GM21825 (cell line): ENCODE measurements around the gene CKLF.

Source experiments
- ATAC-seq: cut with Tn5 transposase; IDR thresholded peaks from one replicate; pipeline ENCODE4 v1.9.1; 2021; ENCODE audit warnings: mild to moderate bottlenecking, moderate library complexity; ENCODE audit not compliant: unreplicated experiment

CKLF gene

DNA sequence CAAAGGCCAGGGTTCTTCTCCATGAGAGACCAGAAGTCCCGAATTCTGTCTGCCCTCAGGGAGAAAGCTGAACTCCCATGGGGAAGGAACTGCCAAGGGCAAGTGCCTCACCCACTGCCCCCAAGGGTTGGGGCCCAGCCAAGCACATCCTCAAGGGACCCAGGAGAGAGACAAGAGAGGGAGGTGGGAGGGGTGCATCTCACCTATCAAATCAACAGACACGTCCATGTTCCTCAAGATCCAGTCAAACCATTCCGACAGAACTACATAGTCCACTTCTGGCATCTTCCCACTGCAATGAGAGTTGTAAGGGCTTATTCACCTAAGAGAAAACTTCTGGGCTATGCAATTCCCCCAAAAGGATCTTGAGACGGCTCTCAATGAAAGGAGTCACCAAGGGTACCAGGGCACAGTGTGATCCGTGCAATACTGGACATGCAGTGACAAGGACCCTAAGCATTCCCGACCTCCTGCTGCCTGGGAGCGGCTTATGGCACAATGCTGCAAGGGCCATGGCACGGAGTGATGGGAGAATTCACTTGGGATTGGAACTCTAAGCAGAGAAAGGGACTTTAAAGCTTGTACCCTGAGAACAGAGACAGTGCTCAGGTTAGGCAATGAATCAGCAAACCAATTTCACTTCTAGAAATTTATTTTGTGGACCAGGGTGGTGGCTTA, 34.7 kb upstream of the CKLF start:
- ATAC-seq = no peak

GRCh38 chr16:66519482-66520373, 32.6 kb upstream of the CKLF start:
- no peak for ATAC-seq

- no peak for ATAC-seq
Measured at GRCh38 chr16:66520406-66521170, 31.8 kb upstream of the CKLF start.

DNA sequence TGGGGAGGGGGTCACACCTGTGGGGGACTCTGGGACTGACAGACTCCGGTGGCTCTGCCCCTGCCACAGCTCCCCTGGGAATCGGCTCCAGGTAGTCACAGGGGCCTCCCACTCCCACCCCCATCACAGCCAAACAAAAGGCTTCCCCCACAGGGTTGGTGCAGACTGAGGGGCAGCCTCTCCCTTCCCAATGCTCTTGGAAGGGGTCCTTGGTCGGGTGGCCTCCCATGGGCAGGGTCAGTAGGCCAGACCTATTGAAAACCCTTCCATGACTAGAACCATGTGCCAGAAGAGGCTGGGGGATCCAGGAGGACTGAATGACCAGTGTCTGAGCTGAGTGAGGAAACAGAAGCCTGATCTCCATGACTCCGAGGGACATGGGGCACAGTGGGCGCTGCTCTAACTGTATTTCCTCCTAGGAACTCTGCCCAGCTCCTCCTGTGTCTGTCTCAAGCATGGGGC, 31.1 kb upstream of the CKLF start:
- ATAC-seq = no peak

DNA sequence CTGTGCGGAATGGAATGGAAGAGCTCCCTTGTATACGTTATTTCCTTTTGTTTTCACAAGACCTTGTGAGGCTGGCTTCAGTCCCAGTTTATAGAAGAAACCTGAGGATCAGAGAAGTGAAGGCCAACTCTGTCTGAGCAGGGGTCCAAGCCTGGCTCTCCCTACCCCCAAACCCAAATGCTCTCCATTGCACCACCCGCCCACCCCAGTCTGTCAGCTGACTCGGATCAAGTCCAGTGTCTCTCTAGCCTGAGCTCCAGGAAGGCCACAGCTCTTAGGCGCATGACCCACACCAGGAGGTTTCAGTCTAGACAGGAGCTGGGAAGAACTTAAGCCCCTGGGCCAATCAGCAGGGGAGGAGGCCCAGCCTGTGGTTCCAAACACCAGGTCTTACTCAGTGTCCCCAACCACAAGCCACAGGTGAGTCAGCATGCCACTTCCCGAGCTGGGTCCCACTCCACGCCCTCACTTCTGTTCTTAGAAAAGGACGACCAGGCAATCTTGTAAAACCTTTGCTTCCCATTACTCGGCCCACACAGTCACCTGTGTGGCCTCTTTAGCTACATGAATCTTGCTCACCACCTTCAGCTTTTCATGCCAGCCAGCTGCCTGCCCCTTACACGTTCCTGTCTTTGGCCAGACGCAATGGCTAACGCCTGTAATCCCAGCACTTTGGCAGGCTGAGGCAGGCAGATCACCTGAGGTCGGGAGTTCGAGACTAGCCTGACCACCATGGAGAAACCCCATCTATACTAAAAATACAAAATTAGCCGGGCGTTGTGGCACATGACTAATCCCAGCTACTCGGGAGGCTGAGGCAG, 30.2 kb upstream of the CKLF start:
- ATAC-seq = peak; percentile 64

GRCh38 chr16:66522816-66523590, 29.4 kb upstream of the CKLF start:
- ATAC-seq = no peak

DNA sequence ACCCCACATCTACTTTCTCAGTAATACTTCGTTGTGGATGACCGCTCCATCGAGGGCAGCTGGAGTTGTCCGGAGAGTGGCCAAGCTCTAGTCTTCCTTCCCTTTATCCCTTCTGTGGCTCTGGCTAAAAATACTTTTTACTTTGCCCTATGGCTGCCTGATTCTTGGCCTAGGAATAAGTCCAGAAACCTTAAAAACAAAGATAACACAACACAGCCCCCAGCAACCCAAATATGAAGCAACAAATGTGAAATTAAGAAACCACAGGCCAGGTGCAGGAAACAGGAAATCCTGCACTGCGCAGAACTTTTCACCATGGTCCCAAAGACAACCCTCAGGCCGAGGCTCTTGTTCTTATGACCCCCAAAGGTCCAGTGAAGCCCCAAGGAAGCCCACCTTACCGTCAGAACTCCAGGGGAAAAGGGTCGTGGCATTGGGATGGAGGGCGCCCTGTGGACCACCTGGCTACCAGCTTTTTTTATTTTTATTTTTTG, 28.5 kb upstream of the CKLF start:
- no peak for ATAC-seq

DNA sequence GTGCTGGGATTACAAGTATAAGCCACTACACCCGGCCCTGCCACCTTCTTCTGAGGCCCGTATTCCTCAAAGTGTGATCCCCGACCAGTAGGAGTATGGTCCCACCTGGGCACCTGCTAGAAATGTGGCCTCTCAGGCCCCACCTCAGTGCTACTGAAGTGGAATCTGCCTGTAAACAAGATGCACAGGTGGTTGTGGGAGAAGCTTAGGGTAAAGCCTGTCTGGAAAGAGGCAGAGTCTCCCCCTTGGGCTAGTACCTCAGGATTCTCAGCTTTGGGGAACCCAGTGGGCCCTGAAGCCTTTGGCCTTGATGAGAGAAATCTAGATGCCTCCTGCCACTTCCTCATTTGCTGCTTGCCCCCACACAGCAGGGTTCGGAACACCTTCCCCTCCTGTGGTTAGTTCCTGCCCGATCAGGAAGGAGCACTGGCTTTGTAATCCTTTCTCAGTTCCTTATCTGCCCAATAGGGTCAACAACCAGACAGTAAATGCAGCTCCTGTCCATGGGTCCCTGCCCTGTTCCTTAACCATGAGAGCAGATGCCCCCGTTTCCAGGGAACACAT, 27.7 kb upstream of the CKLF start:
- peak; percentile 61 for ATAC-seq

DNA sequence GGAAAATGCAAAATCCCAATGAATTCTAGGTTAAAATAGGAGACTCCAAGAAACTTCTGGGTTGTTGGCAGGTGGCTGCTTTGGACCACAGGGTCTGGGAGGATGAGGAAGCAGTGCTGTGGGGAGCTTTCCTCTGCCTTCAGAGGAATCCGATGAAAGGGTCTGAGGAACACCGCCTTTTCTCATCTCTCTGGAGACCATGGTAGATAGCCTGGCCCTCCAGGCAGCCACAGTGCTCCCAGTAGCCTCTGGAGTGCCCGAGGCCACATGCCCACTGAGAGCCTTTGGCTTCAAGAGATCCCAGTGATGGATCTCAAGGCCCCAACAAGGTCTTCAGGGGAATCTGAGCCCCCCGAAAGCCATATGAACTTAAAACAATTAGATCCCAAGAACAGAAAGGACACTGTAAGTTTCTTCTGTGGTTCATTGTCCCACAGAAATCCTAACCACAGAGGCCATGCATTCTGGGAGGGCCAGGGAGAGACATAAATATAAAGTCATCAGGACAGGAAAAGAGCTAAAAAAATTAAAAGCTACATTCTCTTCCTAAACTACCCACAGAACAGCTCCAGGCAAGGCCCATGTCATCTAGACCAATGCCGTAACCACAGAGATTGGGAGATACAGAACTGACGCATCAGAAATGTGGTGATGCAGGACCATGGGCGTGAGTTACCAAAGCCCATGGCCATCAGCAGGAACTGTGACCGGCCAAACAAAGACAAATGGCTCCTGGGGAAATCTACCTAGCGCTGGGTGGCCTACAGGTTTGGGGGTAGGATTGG, 26.8 kb upstream of the CKLF start:
- no peak for ATAC-seq

- no peak for ATAC-seq
Measured at GRCh38 chr16:66528294-66528693, 24.1 kb upstream of the CKLF start.

- ATAC-seq = no peak
Measured at GRCh38 chr16:66529475-66529874, 22.9 kb upstream of the CKLF start.

- no peak for ATAC-seq
Measured at GRCh38 chr16:66534376-66534799, 18.0 kb upstream of the CKLF start.

- no peak for ATAC-seq
Measured at GRCh38 chr16:66536525-66536924, 15.9 kb upstream of the CKLF start.

- ATAC-seq = no peak
Measured at GRCh38 chr16:66537236-66537635, 15.1 kb upstream of the CKLF start.

- ATAC-seq = no peak
Measured at GRCh38 chr16:66538910-66539309, 13.5 kb upstream of the CKLF start.

GRCh38 chr16:66539623-66540469, 12.5 kb upstream of the CKLF start:
- ATAC-seq = no peak
